ENCODE measurements around the gene RNU6-7. TPM values are rescaled to one million over a fixed set of nuclear protein-coding genes. Genes with fewer than 3 reads are reported as not detected.
A peak's percentile ranks its signal among the peaks of the same experiment; 100 is the strongest.

The RNU6-7 gene
- total and polyA plus RNA-seq, 10 of the 15 experiments (the other 5 are each of a cell fraction or from before 2014, with no cell fraction given): not detected

DNA sequence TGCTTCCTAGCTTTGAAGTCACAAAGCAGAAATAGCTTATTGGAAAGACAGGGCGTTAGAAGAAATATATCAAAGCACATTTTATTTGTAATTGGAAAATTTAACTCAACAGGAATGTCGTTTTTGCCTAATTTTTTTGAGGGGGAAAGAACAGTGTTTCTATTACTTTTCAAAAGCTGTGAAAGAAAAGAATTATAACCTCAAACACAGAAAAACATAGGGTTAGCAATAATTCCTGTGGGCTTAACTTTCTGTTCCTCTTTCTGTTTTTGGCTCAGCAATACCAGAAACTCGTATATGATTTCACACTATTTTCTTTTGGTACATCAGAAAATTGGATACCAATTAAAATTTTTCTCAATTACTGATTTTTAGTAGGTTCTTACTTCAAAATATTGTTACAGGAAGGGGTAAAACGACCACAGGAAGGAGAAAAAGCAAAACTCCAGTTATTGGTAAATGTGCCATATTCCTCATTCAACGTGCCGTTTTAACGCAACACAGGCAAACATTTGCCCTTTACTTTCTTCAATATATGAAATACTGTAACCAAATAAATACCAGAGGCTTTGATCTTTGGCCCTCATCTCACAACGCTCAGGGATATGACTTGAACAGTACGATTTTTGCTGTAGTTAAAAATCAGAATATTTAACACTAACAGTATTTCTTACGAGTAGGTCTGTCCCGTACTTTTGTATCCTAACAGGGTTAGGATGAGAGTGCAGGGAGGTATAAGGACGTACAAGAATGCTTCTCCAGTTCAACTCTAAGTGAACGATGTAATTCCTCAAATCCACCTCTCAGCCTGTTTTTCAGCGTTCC lies 1.3 kb upstream of the RNU6-7 start (continued):
- 0 out of 2 replicates have a peak, but pooled peaks have one; percentile 6 for TF ChIP-seq ZNF592 (IDR thresholded peaks at IDR 0.05)
- peak; percentile 93 to 94 for TF ChIP-seq IKZF2 (IDR thresholded peaks at IDR 0.05)
- no peak for TF ChIP-seq BRCA1 (IDR thresholded peaks at IDR 0.05; ENCODE audit: low read depth, low read length)
- no peak for TF ChIP-seq IRF3 (IDR thresholded peaks at IDR 0.05)
- peak; percentile 44; the same call in 1 of the 2 replicates for TF ChIP-seq PAX8 (IDR thresholded peaks at IDR 0.05)
- TF ChIP-seq MEF2A (IDR thresholded peaks at IDR 0.05; ENCODE audit: insufficient read depth, low read depth, low read length): peak; percentile 88
- peak; percentile 59; the same call in 1 of the 2 replicates for TF ChIP-seq ZNF24 (IDR thresholded peaks at IDR 0.05)
- no peak for TF ChIP-seq FOXM1 (IDR thresholded peaks at IDR 0.05; ENCODE audit: low read depth, low read length)
- no peak for TF ChIP-seq SMAD5 (IDR thresholded peaks at IDR 0.05; ENCODE audit: low read depth)
- TF ChIP-seq RFX5 (IDR thresholded peaks at IDR 0.05; ENCODE audit: low read depth, low read length): no peak
- TF ChIP-seq BCL11A (IDR thresholded peaks at IDR 0.05; ENCODE audit: low read depth, low read length): peak; percentile 70; the same call in 1 of the 2 replicates
- no peak for TF ChIP-seq CEBPB (IDR thresholded peaks at IDR 0.05; ENCODE audit: borderline replicate concordance in 1 of 2, low read depth in 2 of 2, low read length in 2 of 2)
- TF ChIP-seq ZNF622 (IDR thresholded peaks at IDR 0.05): no peak
- no peak for TF ChIP-seq EED (IDR thresholded peaks at IDR 0.05; ENCODE audit: low read depth)
- no peak for TF ChIP-seq KDM1A (IDR thresholded peaks at IDR 0.05; ENCODE audit: borderline replicate concordance)
- no peak for TF ChIP-seq KAT2A (conservative IDR thresholded peaks at IDR 0.05; ENCODE audit: control insufficient read depth, low read depth, low read length)
- TF ChIP-seq HDGF (IDR thresholded peaks at IDR 0.05): no peak
- peak; percentile 86 for TF ChIP-seq DPF2 (IDR thresholded peaks at IDR 0.05)
- TF ChIP-seq ZBED1 (IDR thresholded peaks at IDR 0.05; ENCODE audit: borderline replicate concordance): no peak
- TF ChIP-seq BHLHE40 (IDR thresholded peaks at IDR 0.05; ENCODE audit: borderline replicate concordance in 1 of 2, low read depth in 2 of 2, low read length in 1 of 2): peak in 1 of 2 experiments; percentile 39; a peak in 1 of 4 replicates
- peak; percentile 43 for TF ChIP-seq ATF2 (IDR thresholded peaks at IDR 0.05; ENCODE audit: low read length)
- TF ChIP-seq EZH2 (IDR thresholded peaks at IDR 0.05; ENCODE audit: borderline replicate concordance, control insufficient read depth, low read depth, low read length): no peak
- TF ChIP-seq ATF3 (IDR thresholded peaks at IDR 0.05; ENCODE audit: borderline replicate concordance, extremely low read depth, low read depth, low read length): no peak
- TF ChIP-seq RUNX3 (IDR thresholded peaks at IDR 0.05; ENCODE audit: low read length): peak; percentile 85

All from GM12878 (cell line).